M059J (cell line): ENCODE results near the gene PHKG2. TPM values are rescaled to one million over a fixed set of nuclear protein-coding genes. Genes with fewer than 3 reads are reported as not detected.

ENCODE experiments used
- total RNA-seq: library from RNA; depleted of rRNA; stranded (reverse); fragments of >200 nt; shearing (Covaris generic); gene quantifications from 2 replicates; pipeline ENCODE4 v1.2.3, GENCODE V29; 2014; rRNA removed

PHKG2 gene
- total RNA-seq, 1 experiment from 2014 or later, result 57.4 TPM

Other genes with a start within 250 kb of the PHKG2 start
- gene ZNF768, start 221.9 kb upstream of the PHKG2 start, total RNA-seq, result 30.8 and 49.9 TPM in 2 replicates
- 3.1 and 7.5 TPM in 2 replicates for gene ZNF747, start 213.6 kb upstream of the PHKG2 start, total RNA-seq
- 3.8 and 9.4 TPM in 2 replicates for gene ZNF764, start 190.1 kb upstream of the PHKG2 start, total RNA-seq
- gene ZNF688, start 176.7 kb upstream of the PHKG2 start, total RNA-seq, result 7.6 and 10.5 TPM in 2 replicates
- gene ZNF785, start 162.7 kb upstream of the PHKG2 start, total RNA-seq, result 4.0 and 6.3 TPM in 2 replicates
- 9.9 and 12.7 TPM in 2 replicates for gene ZNF689, start 138.0 kb upstream of the PHKG2 start, total RNA-seq
- 6.1 and 14.1 TPM in 2 replicates for gene PRR14, start 97.5 kb upstream of the PHKG2 start, total RNA-seq
- 7.5 and 14.2 TPM in 2 replicates for gene FBRS, start 90.0 kb upstream of the PHKG2 start, total RNA-seq
- 6.9 and 11.7 TPM in 2 replicates for gene SRCAP, start 49.3 kb upstream of the PHKG2 start, total RNA-seq
- gene CFAP119, start 13.6 kb downstream of the PHKG2 start, total RNA-seq, result 4.8 and 5.2 TPM in 2 replicates
- gene RNF40, start 13.9 kb downstream of the PHKG2 start, total RNA-seq, result 72.4 and 104 TPM in 2 replicates
- gene ZNF629, start 38.8 kb downstream of the PHKG2 start, total RNA-seq, result 10.9 and 23.0 TPM in 2 replicates
- gene BCL7C, start 145.7 kb downstream of the PHKG2 start, total RNA-seq, result 33.6 and 34.7 TPM in 2 replicates
- gene CTF1, start 148.2 kb downstream of the PHKG2 start, total RNA-seq, result 0.42 TPM in 1 of 2 replicates, not detected in the other
- 10.5 and 16.8 TPM in 2 replicates for gene FBXL19, start 175.1 kb downstream of the PHKG2 start, total RNA-seq
- 46.0 and 58.5 TPM in 2 replicates for gene ORAI3, start 200.6 kb downstream of the PHKG2 start, total RNA-seq
- gene SETD1A, start 209.3 kb downstream of the PHKG2 start, total RNA-seq, result 1.4 and 3.9 TPM in 2 replicates
- 7.0 and 8.2 TPM in 2 replicates for gene HSD3B7, start 236.8 kb downstream of the PHKG2 start, total RNA-seq